HFF-Myc (cell line): ENCODE measurements around the gene EYA2.

Experiments
- DNase-seq: peaks from one replicate; pipeline ENCODE4 v3.0.0-alpha.2; 2011; ENCODE audit warnings: low read depth; ENCODE audit errors: extremely low read depth
- H3K4me3 ChIP-seq: replicated peaks from 2 replicates; pipeline ENCODE4 v1.5.1; 2011; ENCODE audit warnings: low read depth, mild to moderate bottlenecking, control low read depth, low read length
- CTCF ChIP-seq: IDR thresholded peaks from 2 replicates; pipeline ENCODE4 v1.5.1; 2012; ENCODE audit warnings: mild to moderate bottlenecking, low read depth, low read length, control low read depth; ENCODE audit errors: missing control alignments

Gene EYA2

GRCh38 chr20:47133809-47134456, 239.3 kb downstream of the EYA2 start:
- H3K4me3 ChIP-seq = no peak overlapping the region
- DNase-seq = no peak
- no peak for TF ChIP-seq CTCF

- no peak for TF ChIP-seq CTCF
- no peak overlapping the region for H3K4me3 ChIP-seq
- no peak for DNase-seq
These were observed 242.1 kb downstream of the EYA2 start for GRCh38 chr20:47136782-47137181.

GRCh38 chr20:47137231-47137870, 242.7 kb downstream of the EYA2 start:
- no peak for DNase-seq
- no peak for TF ChIP-seq CTCF
- no peak overlapping the region for H3K4me3 ChIP-seq

- no peak for TF ChIP-seq CTCF
- no peak for DNase-seq
These were observed 245.4 kb downstream of the EYA2 start for GRCh38 chr20:47139934-47140535.

GRCh38 chr20:47141350-47141921, 246.8 kb downstream of the EYA2 start:
- DNase-seq = no peak
- no peak overlapping the region for H3K4me3 ChIP-seq
- no peak for TF ChIP-seq CTCF

More at GRCh38 chr20:47139934-47140535, 245.4 kb downstream of the EYA2 start:
- no peak overlapping the region for H3K4me3 ChIP-seq

- DNase-seq = no peak
- H3K4me3 ChIP-seq = no peak overlapping the region
- no peak for TF ChIP-seq CTCF
These were observed 247.5 kb downstream of the EYA2 start for GRCh38 chr20:47141941-47142773.
